SK-N-DZ (cell line): Measurements from ENCODE around the gene PKHD1. TPM values are rescaled to one million over a fixed set of nuclear protein-coding genes. Genes with fewer than 3 reads are reported as not detected.

Source experiments
- DNase-seq: peaks from one replicate; pipeline ENCODE4 v3.0.0-alpha.2; 2015; ENCODE audit warnings: low spot score
- polyA plus RNA-seq, 2 experiments: library from polyadenylated mRNA; depleted of rRNA; stranded (reverse); fragments of >200 nt; gene quantifications; 2 replicates each; pipeline ENCODE4 v1.2.3, GENCODE V29; 2014

Gene PKHD1
- not detected in 2 replicates for polyA plus RNA-seq (2014; cell fraction: cytosol; rRNA removed)
- not detected in 2 replicates for polyA plus RNA-seq (2014; cell fraction: nucleus; rRNA removed)

GRCh38 chr6:52087498-52087999 lies at the start of gene PKHD1:
Gene PKHD1, minus strand, starts transcription at chr6:52087613. Its CDS starts 2,680 bp downstream, at chr6:52084933.
- DNase-seq = no peak

GRCh38 chr6:52136934-52137467 lies 49.6 kb upstream of the PKHD1 start:
- no peak for DNase-seq

- DNase-seq = no peak
Measured at GRCh38 chr6:52136055-52136454, 48.6 kb upstream of the PKHD1 start.

GRCh38 chr6:52135217-52135616 lies 47.8 kb upstream of the PKHD1 start:
- DNase-seq = no peak

GRCh38 chr6:52134011-52134410 lies 46.6 kb upstream of the PKHD1 start:
- no peak for DNase-seq

GRCh38 chr6:52133324-52133723 lies 45.9 kb upstream of the PKHD1 start:
- DNase-seq = no peak

GRCh38 chr6:52132292-52132691 lies 44.9 kb upstream of the PKHD1 start:
- no peak for DNase-seq

GRCh38 chr6:52130440-52130839 lies 43.0 kb upstream of the PKHD1 start:
- no peak for DNase-seq

GRCh38 chr6:52127957-52128356 lies 40.5 kb upstream of the PKHD1 start:
- DNase-seq = no peak

GRCh38 chr6:52126231-52126630 lies 38.8 kb upstream of the PKHD1 start:
- no peak for DNase-seq

- no peak for DNase-seq
Measured at GRCh38 chr6:52125572-52125971, 38.2 kb upstream of the PKHD1 start.

- no peak for DNase-seq
Measured at GRCh38 chr6:52125139-52125538, 37.7 kb upstream of the PKHD1 start.

- DNase-seq = no peak
Measured at GRCh38 chr6:52124126-52125121, 37.0 kb upstream of the PKHD1 start.

GRCh38 chr6:52123251-52123650 lies 35.8 kb upstream of the PKHD1 start:
- DNase-seq = no peak

- no peak for DNase-seq
Measured at GRCh38 chr6:52117352-52117751, 29.9 kb upstream of the PKHD1 start.

- DNase-seq = no peak
Measured at GRCh38 chr6:52116605-52116948, 29.2 kb upstream of the PKHD1 start.

GRCh38 chr6:52115891-52116604 lies 28.6 kb upstream of the PKHD1 start:
- DNase-seq = no peak

GRCh38 chr6:52115145-52115741 lies 27.8 kb upstream of the PKHD1 start:
- no peak for DNase-seq

- DNase-seq = no peak
Measured at GRCh38 chr6:52109171-52109571, 21.8 kb upstream of the PKHD1 start.

GRCh38 chr6:52108128-52108527 lies 20.7 kb upstream of the PKHD1 start:
- no peak for DNase-seq

- DNase-seq = no peak
Measured at GRCh38 chr6:52106994-52107393, 19.6 kb upstream of the PKHD1 start.

GRCh38 chr6:52104979-52105378 lies 17.6 kb upstream of the PKHD1 start:
- no peak for DNase-seq
